OCI-LY7 (cell line): ENCODE data around the gene NEAT1.

Experiments
- CTCF ChIP-seq: fragments of 200-600 bp; sonication (generic); conservative IDR thresholded peaks from 2 replicates; pipeline ENCODE4 v1.5.1; 2014; ENCODE audit warnings: mild to moderate bottlenecking, antibody characterized with exemption, low read length, moderate library complexity, mixed read lengths
- EZH2phosphoT487 ChIP-seq: fragments of 200-600 bp; sonication (generic); IDR thresholded peaks from 2 replicates; pipeline ENCODE4 v1.6.1; 2018; ENCODE audit warnings: low read depth, borderline replicate concordance, mild to moderate bottlenecking, mixed run types, antibody characterized with exemption, low read length, moderate library complexity, mixed read lengths

GRCh38 chr11:65485920-65486219 lies 63.3 kb downstream of the NEAT1 start:
- TF ChIP-seq CTCF (no peak), EZH2phosphoT487 (no peak)
